ENCODE data around the gene LIF. TPM values are rescaled to one million over a fixed set of nuclear protein-coding genes. Genes with fewer than 3 reads are reported as not detected.

LIF gene
- polyA plus RNA-seq, 1 of the 3 experiments (the other 2 are of a cell fraction): 24.6 TPM

DNA sequence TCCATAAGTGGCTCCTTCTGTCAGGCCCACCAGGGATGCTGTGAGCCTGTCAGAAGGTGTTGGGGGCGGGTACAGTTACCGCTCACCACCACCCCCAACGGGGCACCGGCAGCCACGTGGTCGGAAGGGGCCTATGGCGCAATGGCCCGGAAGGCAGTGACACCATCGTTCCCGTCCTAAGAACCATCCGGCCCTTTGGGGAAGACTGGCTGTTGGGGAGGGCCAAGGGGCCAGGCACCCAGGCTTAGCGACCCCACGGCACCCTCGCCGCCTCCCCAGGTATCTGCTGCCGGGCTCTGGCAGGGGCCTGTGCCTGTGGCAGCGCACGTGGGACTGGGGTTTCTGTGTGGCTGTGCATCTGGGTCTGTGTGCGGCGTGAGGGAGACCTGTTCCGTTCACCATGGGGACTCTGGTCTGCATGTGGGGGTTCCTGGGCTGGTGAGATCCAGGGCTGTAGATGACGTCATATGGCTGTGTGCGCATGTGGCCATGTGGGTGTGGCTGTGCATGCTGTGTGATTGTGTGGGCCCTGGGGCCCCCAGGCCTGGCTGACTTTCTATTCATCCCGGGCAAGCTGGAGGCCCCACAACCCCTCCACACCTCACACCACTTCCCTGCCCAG lies 19.4 kb upstream of the LIF start:
- CTCF ChIA-PET: interaction anchor here (3.8 kb wide), 1 partner anchor 158 kb away, joined by 25 read pairs; no protein-coding TSS in a partner anchor
- H3K4me2 ChIP-seq: no peak overlapping the region
- 94% methylated on average over 4 of the region's 24 CpGs for WGBS (ENCODE audit: low lambda C conversion rate)

More for the DNA sequence above, 19.4 kb upstream of the LIF start:
- H3K27ac ChIP-seq (ENCODE audit: low read depth in 2 of 2, low read length in 1 of 2): no peak overlapping the region
- H3K9ac ChIP-seq: no peak overlapping the region
- POLR2A ChIA-PET: no interaction called here
- H3K27me3 ChIP-seq (ENCODE audit: insufficient read depth): no peaks in the 10 kb centered on the region
- no peaks in the 10 kb centered on the region for H3K79me2 ChIP-seq (ENCODE audit: insufficient read depth)
- H3K9me3 ChIP-seq: no peaks in the 10 kb centered on the region
- DNase-seq: no peak
- H4K20me1 ChIP-seq (ENCODE audit: insufficient read depth): no peaks in the 10 kb centered on the region
- H3K4me1 ChIP-seq (ENCODE audit: control insufficient read depth in 1 of 2, insufficient read depth in 2 of 2, low read depth in 1 of 2, low read length in 1 of 2): peaks cover 3 to 5% of the 10 kb centered on the region in 2 experiments; a peak in 2 of 4 replicates
- H3F3A ChIP-seq (replicated peaks; ENCODE audit: insufficient read depth): no peaks in the 10 kb centered on the region
- H3K9me2 ChIP-seq: no peaks in the 10 kb centered on the region
- H2AFZ ChIP-seq (ENCODE audit: low read depth): no peak overlapping the region
- TF ChIP-seq CHD2 (IDR thresholded peaks at IDR 0.05; ENCODE audit: low read length, partially characterized antibody) (no peak), GABPA (IDR thresholded peaks at IDR 0.05; ENCODE audit: low read depth) (no peak), RCOR1 (IDR thresholded peaks at IDR 0.05; ENCODE audit: low read length) (no peak), SMC3 (IDR thresholded peaks at IDR 0.05; ENCODE audit: low read depth, low read length) (no peak), YY1 (IDR thresholded peaks at IDR 0.05; ENCODE audit: low read depth) (no peak), POLR2AphosphoS5 (IDR thresholded peaks at IDR 0.05; ENCODE audit: low read depth, low read length) (no peak), NFIC (IDR thresholded peaks at IDR 0.05; ENCODE audit: borderline replicate concordance) (no peak), MXI1 (IDR thresholded peaks at IDR 0.05; ENCODE audit: low read depth, low read length) (no peak), TCF12 (IDR thresholded peaks at IDR 0.05) (no peak), TAF1 (IDR thresholded peaks at IDR 0.05; ENCODE audit: borderline replicate concordance, low read depth, low read length) (no peak), EZH2phosphoT487 (IDR thresholded peaks at IDR 0.05; ENCODE audit: borderline replicate concordance, low read depth) (no peak)
- TF ChIP-seq, protein P1, sequence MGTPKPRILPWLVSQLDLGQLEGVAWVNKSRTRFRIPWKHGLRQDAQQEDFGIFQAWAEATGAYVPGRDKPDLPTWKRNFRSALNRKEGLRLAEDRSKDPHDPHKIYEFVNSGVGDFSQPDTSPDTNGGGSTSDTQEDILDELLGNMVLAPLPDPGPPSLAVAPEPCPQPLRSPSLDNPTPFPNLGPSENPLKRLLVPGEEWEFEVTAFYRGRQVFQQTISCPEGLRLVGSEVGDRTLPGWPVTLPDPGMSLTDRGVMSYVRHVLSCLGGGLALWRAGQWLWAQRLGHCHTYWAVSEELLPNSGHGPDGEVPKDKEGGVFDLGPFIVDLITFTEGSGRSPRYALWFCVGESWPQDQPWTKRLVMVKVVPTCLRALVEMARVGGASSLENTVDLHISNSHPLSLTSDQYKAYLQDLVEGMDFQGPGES (IDR thresholded peaks at IDR 0.05; ENCODE audit: low read depth, low read length): no peak
- TF ChIP-seq, protein P2, sequence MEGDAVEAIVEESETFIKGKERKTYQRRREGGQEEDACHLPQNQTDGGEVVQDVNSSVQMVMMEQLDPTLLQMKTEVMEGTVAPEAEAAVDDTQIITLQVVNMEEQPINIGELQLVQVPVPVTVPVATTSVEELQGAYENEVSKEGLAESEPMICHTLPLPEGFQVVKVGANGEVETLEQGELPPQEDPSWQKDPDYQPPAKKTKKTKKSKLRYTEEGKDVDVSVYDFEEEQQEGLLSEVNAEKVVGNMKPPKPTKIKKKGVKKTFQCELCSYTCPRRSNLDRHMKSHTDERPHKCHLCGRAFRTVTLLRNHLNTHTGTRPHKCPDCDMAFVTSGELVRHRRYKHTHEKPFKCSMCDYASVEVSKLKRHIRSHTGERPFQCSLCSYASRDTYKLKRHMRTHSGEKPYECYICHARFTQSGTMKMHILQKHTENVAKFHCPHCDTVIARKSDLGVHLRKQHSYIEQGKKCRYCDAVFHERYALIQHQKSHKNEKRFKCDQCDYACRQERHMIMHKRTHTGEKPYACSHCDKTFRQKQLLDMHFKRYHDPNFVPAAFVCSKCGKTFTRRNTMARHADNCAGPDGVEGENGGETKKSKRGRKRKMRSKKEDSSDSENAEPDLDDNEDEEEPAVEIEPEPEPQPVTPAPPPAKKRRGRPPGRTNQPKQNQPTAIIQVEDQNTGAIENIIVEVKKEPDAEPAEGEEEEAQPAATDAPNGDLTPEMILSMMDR (IDR thresholded peaks at IDR 0.05): no peak
- TF ChIP-seq, protein P3, sequence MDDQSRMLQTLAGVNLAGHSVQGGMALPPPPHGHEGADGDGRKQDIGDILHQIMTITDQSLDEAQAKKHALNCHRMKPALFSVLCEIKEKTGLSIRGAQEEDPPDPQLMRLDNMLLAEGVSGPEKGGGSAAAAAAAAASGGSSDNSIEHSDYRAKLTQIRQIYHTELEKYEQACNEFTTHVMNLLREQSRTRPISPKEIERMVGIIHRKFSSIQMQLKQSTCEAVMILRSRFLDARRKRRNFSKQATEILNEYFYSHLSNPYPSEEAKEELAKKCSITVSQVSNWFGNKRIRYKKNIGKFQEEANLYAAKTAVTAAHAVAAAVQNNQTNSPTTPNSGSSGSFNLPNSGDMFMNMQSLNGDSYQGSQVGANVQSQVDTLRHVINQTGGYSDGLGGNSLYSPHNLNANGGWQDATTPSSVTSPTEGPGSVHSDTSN (IDR thresholded peaks at IDR 0.05): no peak
- TF ChIP-seq, protein P4, sequence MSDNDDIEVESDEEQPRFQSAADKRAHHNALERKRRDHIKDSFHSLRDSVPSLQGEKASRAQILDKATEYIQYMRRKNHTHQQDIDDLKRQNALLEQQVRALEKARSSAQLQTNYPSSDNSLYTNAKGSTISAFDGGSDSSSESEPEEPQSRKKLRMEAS (IDR thresholded peaks at IDR 0.05; ENCODE audit: low read depth): no peak
- TF ChIP-seq, protein P5, sequence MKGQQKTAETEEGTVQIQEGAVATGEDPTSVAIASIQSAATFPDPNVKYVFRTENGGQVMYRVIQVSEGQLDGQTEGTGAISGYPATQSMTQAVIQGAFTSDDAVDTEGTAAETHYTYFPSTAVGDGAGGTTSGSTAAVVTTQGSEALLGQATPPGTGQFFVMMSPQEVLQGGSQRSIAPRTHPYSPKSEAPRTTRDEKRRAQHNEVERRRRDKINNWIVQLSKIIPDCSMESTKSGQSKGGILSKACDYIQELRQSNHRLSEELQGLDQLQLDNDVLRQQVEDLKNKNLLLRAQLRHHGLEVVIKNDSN (IDR thresholded peaks at IDR 0.05; ENCODE audit: borderline replicate concordance, low read depth): no peak
- TF ChIP-seq, protein P6, sequence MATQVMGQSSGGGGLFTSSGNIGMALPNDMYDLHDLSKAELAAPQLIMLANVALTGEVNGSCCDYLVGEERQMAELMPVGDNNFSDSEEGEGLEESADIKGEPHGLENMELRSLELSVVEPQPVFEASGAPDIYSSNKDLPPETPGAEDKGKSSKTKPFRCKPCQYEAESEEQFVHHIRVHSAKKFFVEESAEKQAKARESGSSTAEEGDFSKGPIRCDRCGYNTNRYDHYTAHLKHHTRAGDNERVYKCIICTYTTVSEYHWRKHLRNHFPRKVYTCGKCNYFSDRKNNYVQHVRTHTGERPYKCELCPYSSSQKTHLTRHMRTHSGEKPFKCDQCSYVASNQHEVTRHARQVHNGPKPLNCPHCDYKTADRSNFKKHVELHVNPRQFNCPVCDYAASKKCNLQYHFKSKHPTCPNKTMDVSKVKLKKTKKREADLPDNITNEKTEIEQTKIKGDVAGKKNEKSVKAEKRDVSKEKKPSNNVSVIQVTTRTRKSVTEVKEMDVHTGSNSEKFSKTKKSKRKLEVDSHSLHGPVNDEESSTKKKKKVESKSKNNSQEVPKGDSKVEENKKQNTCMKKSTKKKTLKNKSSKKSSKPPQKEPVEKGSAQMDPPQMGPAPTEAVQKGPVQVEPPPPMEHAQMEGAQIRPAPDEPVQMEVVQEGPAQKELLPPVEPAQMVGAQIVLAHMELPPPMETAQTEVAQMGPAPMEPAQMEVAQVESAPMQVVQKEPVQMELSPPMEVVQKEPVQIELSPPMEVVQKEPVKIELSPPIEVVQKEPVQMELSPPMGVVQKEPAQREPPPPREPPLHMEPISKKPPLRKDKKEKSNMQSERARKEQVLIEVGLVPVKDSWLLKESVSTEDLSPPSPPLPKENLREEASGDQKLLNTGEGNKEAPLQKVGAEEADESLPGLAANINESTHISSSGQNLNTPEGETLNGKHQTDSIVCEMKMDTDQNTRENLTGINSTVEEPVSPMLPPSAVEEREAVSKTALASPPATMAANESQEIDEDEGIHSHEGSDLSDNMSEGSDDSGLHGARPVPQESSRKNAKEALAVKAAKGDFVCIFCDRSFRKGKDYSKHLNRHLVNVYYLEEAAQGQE (IDR thresholded peaks at IDR 0.05; ENCODE audit: low read depth, low read length): no peak
- no peak overlapping the region for H3K4me3 ChIP-seq (ENCODE audit: low read depth in 2 of 2, low read length in 1 of 2)
- H3K36me3 ChIP-seq (replicated peaks in 1 of 2; ENCODE audit: control insufficient read depth in 1 of 2, insufficient read depth in 2 of 2, low read length in 1 of 2): no peaks in the 10 kb centered on the region

Data from SK-N-SH (cell line).